HG03139 (cell line): ENCODE results near the gene STK31.
"Not testable (repeated sequence)": the region's sequence is repeated elsewhere in the genome, so short reads cannot be mapped to it uniquely, and the experiment has no call there.

Experiments
- ATAC-seq: cut with Tn5 transposase; IDR thresholded peaks from one replicate; pipeline ENCODE4 v1.9.1; 2021; ENCODE audit not compliant: unreplicated experiment

STK31 gene

GRCh38 chr7:23713285-23714149, 3.5 kb downstream of the STK31 start:
- ATAC-seq = no peak

GRCh38 chr7:23714150-23714464, 4.1 kb downstream of the STK31 start:
- no peak for ATAC-seq

- no peak for ATAC-seq
Measured at GRCh38 chr7:23714579-23714978, 4.6 kb downstream of the STK31 start.

GRCh38 chr7:23715099-23715498, 5.1 kb downstream of the STK31 start:
- no peak for ATAC-seq

- ATAC-seq = no peak
Measured at GRCh38 chr7:23717788-23718187, 7.8 kb downstream of the STK31 start.

GRCh38 chr7:23721456-23721855, 11.4 kb downstream of the STK31 start:
- ATAC-seq = no peak

- not testable (repeated sequence) for ATAC-seq
Measured at GRCh38 chr7:23722587-23723216, 12.7 kb downstream of the STK31 start.

- not testable (repeated sequence) for ATAC-seq
Measured at GRCh38 chr7:23724113-23724512, 14.1 kb downstream of the STK31 start.

- no peak for ATAC-seq
Measured at GRCh38 chr7:23742051-23742450, 32.0 kb downstream of the STK31 start.

- no peak for ATAC-seq
Measured at GRCh38 chr7:23743226-23743625, 33.2 kb downstream of the STK31 start.

- ATAC-seq = no peak
Measured at GRCh38 chr7:23746629-23747028, 36.6 kb downstream of the STK31 start.

GRCh38 chr7:23751852-23752251, 41.8 kb downstream of the STK31 start:
- ATAC-seq = no peak

- not testable (repeated sequence) for ATAC-seq
Measured at GRCh38 chr7:23758839-23759238, 48.8 kb downstream of the STK31 start.

- ATAC-seq = no peak
Measured at GRCh38 chr7:23759671-23760391, 49.8 kb downstream of the STK31 start.

- ATAC-seq = no peak
Measured at GRCh38 chr7:23765943-23766342, 55.9 kb downstream of the STK31 start.

GRCh38 chr7:23767514-23767913, 57.5 kb downstream of the STK31 start:
- no peak for ATAC-seq

- no peak for ATAC-seq
Measured at GRCh38 chr7:23768022-23768421, 58.0 kb downstream of the STK31 start.

- not testable (repeated sequence) for ATAC-seq
Measured at GRCh38 chr7:23779185-23779800, 69.3 kb downstream of the STK31 start.

- no peak for ATAC-seq
Measured at GRCh38 chr7:23783115-23783514, 73.1 kb downstream of the STK31 start.

- no peak for ATAC-seq
Measured at GRCh38 chr7:23787272-23787671, 77.3 kb downstream of the STK31 start.

- ATAC-seq = no peak
Measured at GRCh38 chr7:23788843-23789242, 78.8 kb downstream of the STK31 start.
